Caco-2 (cell line): Measurements from ENCODE around the gene ANO1. TPM values are rescaled to one million over a fixed set of nuclear protein-coding genes. Genes with fewer than 3 reads are reported as not detected.

Experiments
- BruUV-seq: library from RNA; stranded (reverse); fragments of 400-500 nt; replicated peaks from 2 replicates; lab custom pipeline; 2021; lab: Mats Ljungman, UMichigan
- CTCF ChIA-PET: fragments of 300-600 bp; sonication (Branson Sonifier 250); formaldehyde crosslinking; loops from one replicate; lab custom pipeline; 2022; ENCODE audit warnings: antibody characterized with exemption; lab: Charles Lee
- POLR2A ChIA-PET: fragments of 300-600 bp; sonication (Branson Sonifier 250); formaldehyde crosslinking; loops from one replicate; lab custom pipeline; 2022; ENCODE audit warnings: antibody characterized with exemption; lab: Charles Lee
- DNase-seq, 2 experiments: peaks; one replicate each; pipeline versions ENCODE4 v3.0.0 to v3.0.0-alpha.2; 2020 to 2022
- H3K27me3 ChIP-seq: replicated peaks from 2 replicates; pipeline ENCODE4 v1.6.0; 2011; ENCODE audit warnings: low read length; ENCODE audit not compliant: control insufficient read depth, insufficient read depth
- H3K36me3 ChIP-seq: 2 replicates; pipeline ENCODE4 v1.5.1; 2011; ENCODE audit warnings: low read length; ENCODE audit not compliant: control insufficient read depth, insufficient read depth
- H3K4me1 ChIP-seq: fragments of 250-450 bp; sonication (Bioruptor Pico); 2 replicates; pipeline ENCODE4 v1.5.1; 2020; ENCODE audit warnings: mild to moderate bottlenecking
- H3K4me3 ChIP-seq: 2 replicates; pipeline ENCODE4 v1.5.1; 2011; ENCODE audit warnings: low read depth, mild to moderate bottlenecking, control low read depth, low read length
- H3K9me3 ChIP-seq: fragments of 250-450 bp; sonication (Bioruptor Pico); 2 replicates; pipeline ENCODE4 v1.5.1; 2020; ENCODE audit warnings: mild to moderate bottlenecking, moderate library complexity
- H3K27ac Mint-ChIP-seq: one replicate; pipeline ENCODE4 v1.8.0; 2022; ENCODE audit warnings: mixed read lengths; ENCODE audit not compliant: unreplicated experiment
- H3K27me3 Mint-ChIP-seq: one replicate; pipeline ENCODE4 v1.8.0; 2022; ENCODE audit warnings: mixed read lengths; ENCODE audit not compliant: insufficient read depth, unreplicated experiment
- H3K36me3 Mint-ChIP-seq: one replicate; pipeline ENCODE4 v1.8.0; 2022; ENCODE audit warnings: mild to moderate bottlenecking, mixed read lengths; ENCODE audit not compliant: insufficient read depth, unreplicated experiment
- H3K4me1 Mint-ChIP-seq: one replicate; pipeline ENCODE4 v1.8.0; 2022; ENCODE audit warnings: low read depth, mixed read lengths; ENCODE audit not compliant: unreplicated experiment
- H3K4me3 Mint-ChIP-seq: one replicate; pipeline ENCODE4 v1.8.0; 2022; ENCODE audit warnings: mild to moderate bottlenecking, moderate library complexity, mixed read lengths; ENCODE audit not compliant: unreplicated experiment
- H3K9me3 Mint-ChIP-seq: one replicate; pipeline ENCODE4 v1.8.0; 2022; ENCODE audit warnings: mixed read lengths; ENCODE audit not compliant: unreplicated experiment
- intact Hi-C: fragments of 100-400 bp; cut with micrococcal nuclease; formaldehyde crosslinking; loops from one replicate; pipeline ENCODE4 v1.10.0; 2022; ENCODE audit not compliant: unreplicated experiment
- total RNA-seq: library from RNA; stranded (reverse); gene quantifications from 2 replicates; pipeline ENCODE4 v1.2.3, GENCODE V29; 2022
- TF ChIP-seq, protein P1 (sequence below), 2 experiments: fragments of 200-600 bp in 1 of 2; IDR thresholded peaks; 1 replicate in 1 of 2; 2 replicates in 1 of 2; pipeline versions ENCODE4 v1.5.1 to v1.8.0; 2011 to 2022; ENCODE audit warnings: antibody characterized with exemption in 1 of 2, control low read depth in 1 of 2, inconsistent platforms in 1 of 2, low read depth in 1 of 2, low read length in 1 of 2, mild to moderate bottlenecking in 1 of 2, moderate library complexity in 1 of 2; ENCODE audit not compliant: insufficient read depth in 1 of 2, severe bottlenecking in 1 of 2, unreplicated experiment in 1 of 2

Gene ANO1
- total RNA-seq, 1 experiment from 2014 or later, result 8.4 TPM

DNA sequence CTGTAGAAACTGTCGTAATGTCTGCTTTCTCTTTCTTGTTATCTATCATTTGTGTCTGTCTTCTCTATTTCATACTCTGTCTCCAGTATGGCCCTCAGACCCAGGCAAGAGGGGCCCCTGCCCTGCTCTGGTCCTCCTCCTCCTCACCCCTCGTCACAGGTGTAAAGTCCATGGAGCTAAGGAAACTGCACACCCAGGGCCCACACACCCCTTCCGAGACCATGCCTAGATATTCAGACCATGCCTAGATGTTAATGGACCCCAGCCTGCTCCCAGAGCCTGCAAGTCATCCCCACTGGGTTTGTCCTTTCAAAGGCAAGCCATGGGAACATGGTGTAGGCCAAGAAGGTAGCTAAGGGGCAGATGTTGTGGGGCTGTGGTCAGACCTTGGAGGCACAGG is 24.1 kb upstream of the ANO1 start:
- Mint-ChIP-seq H3K27ac (no peak overlapping the region), H3K36me3 (no peaks in the 10 kb centered on the region), H3K27me3 (no peaks in the 10 kb centered on the region), H3K4me3 (no peak overlapping the region), H3K9me3 (peaks cover 29% of the 10 kb centered on the region), H3K4me1 (peaks cover 4% of the 10 kb centered on the region)
- POLR2A ChIA-PET, result no interaction called here
- no TSS peak for BruUV-seq
- Histone ChIP-seq H3K4me3 (no peak overlapping the region), H3K4me1 (peaks cover 4% of the 10 kb centered on the region), H3K36me3 (no peaks in the 10 kb centered on the region), H3K27me3 (no peaks in the 10 kb centered on the region), H3K9me3 (peaks cover 17% of the 10 kb centered on the region)
- DNase-seq, result peak in 1 of 2 experiments; percentile 30
- CTCF ChIA-PET, result no interaction called here
- TF ChIP-seq, protein P1, sequence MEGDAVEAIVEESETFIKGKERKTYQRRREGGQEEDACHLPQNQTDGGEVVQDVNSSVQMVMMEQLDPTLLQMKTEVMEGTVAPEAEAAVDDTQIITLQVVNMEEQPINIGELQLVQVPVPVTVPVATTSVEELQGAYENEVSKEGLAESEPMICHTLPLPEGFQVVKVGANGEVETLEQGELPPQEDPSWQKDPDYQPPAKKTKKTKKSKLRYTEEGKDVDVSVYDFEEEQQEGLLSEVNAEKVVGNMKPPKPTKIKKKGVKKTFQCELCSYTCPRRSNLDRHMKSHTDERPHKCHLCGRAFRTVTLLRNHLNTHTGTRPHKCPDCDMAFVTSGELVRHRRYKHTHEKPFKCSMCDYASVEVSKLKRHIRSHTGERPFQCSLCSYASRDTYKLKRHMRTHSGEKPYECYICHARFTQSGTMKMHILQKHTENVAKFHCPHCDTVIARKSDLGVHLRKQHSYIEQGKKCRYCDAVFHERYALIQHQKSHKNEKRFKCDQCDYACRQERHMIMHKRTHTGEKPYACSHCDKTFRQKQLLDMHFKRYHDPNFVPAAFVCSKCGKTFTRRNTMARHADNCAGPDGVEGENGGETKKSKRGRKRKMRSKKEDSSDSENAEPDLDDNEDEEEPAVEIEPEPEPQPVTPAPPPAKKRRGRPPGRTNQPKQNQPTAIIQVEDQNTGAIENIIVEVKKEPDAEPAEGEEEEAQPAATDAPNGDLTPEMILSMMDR (IDR thresholded peaks at IDR 0.05; ENCODE audit: insufficient read depth in 1 of 2, low read depth in 1 of 2, low read length in 1 of 2, severe bottlenecking in 1 of 2, unreplicated experiment in 1 of 2), result no peak
- intact Hi-C loops, result no loop called here

DNA sequence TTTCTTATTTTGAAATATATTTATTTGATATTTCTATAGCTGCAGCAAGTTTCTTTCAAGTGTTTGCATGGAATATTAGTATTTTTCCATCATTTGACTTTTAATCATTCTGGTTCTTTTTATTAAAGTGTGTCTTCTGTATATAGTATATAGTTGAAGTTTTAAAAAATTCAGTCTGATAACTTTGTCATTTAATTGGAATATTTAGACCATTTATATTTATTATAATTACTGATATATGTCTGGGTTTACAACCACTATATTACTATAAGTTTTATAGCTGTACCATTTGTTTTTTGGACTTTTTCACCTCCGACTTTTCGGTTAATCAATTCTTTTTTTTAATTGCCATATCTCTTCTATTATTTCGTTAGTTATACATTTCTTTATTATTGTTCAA is 22.7 kb upstream of the ANO1 start:
- Histone ChIP-seq H3K4me1 (peaks cover 12% of the 10 kb centered on the region), H3K27me3 (no peaks in the 10 kb centered on the region), H3K9me3 (peaks cover 17% of the 10 kb centered on the region), H3K4me3 (no peak overlapping the region), H3K36me3 (no peaks in the 10 kb centered on the region)
- Mint-ChIP-seq H3K27ac (no peak overlapping the region), H3K4me3 (no peak overlapping the region), H3K9me3 (peaks cover 29% of the 10 kb centered on the region), H3K27me3 (no peaks in the 10 kb centered on the region), H3K36me3 (no peaks in the 10 kb centered on the region), H3K4me1 (no peaks in the 10 kb centered on the region)
- ChIA-PET CTCF (no interaction called here), POLR2A (no interaction called here)
- BruUV-seq, result no TSS peak
- DNase-seq, result no peak
- intact Hi-C loops, result no loop called here
- TF ChIP-seq, protein P1 (IDR thresholded peaks at IDR 0.05; ENCODE audit: insufficient read depth in 1 of 2, low read depth in 1 of 2, low read length in 1 of 2, severe bottlenecking in 1 of 2, unreplicated experiment in 1 of 2), result no peak

DNA sequence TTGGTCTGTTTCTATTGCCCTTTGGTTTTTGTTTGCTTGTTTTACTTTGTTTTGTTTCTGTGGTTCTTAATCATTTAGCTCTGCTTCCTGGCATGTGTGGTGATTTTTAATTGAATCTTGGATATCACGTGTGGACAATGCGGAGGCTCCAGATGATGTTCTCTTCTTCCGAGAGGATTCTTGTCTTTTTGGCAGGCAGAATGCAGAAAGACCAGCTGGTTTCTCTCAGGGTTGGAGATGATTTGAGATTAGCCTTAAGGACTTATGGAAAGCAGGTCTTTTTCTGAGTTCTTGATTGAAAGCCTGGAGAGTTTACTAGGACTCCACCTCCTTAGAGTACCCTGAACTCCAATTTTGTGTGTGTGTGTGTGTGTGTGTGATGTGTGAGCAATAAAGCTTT is 21.0 kb upstream of the ANO1 start:
- intact Hi-C loops, result no loop called here
- CTCF ChIA-PET, result no interaction called here
- POLR2A ChIA-PET, result no interaction called here

More for the DNA sequence above, 21.0 kb upstream of the ANO1 start:
- peaks cover 29% of the 10 kb centered on the region for H3K9me3 Mint-ChIP-seq
- H3K36me3 ChIP-seq, result no peaks in the 10 kb centered on the region
- TF ChIP-seq, protein P1 (IDR thresholded peaks at IDR 0.05; ENCODE audit: insufficient read depth in 1 of 2, low read depth in 1 of 2, low read length in 1 of 2, severe bottlenecking in 1 of 2, unreplicated experiment in 1 of 2), result no peak
- peaks cover 17% of the 10 kb centered on the region for H3K9me3 ChIP-seq
- H3K27ac Mint-ChIP-seq, result no peak overlapping the region
- no peak overlapping the region for H3K4me3 Mint-ChIP-seq
- no peak for DNase-seq
- H3K36me3 Mint-ChIP-seq, result no peaks in the 10 kb centered on the region
- peaks cover 12% of the 10 kb centered on the region for H3K4me1 ChIP-seq
- no peaks in the 10 kb centered on the region for H3K27me3 Mint-ChIP-seq
- H3K4me3 ChIP-seq, result no peak overlapping the region
- BruUV-seq, result no TSS peak
- no peaks in the 10 kb centered on the region for H3K27me3 ChIP-seq
- H3K4me1 Mint-ChIP-seq, result no peaks in the 10 kb centered on the region
